ENCODE results near the gene NPAS1. TPM values are rescaled to one million over a fixed set of nuclear protein-coding genes. Genes with fewer than 3 reads are reported as not detected.
A peak's percentile ranks its signal among the peaks of the same experiment; 100 is the strongest.

Gene NPAS1
- total RNA-seq, 1 experiment from 2014 or later: 2.8 TPM

DNA sequence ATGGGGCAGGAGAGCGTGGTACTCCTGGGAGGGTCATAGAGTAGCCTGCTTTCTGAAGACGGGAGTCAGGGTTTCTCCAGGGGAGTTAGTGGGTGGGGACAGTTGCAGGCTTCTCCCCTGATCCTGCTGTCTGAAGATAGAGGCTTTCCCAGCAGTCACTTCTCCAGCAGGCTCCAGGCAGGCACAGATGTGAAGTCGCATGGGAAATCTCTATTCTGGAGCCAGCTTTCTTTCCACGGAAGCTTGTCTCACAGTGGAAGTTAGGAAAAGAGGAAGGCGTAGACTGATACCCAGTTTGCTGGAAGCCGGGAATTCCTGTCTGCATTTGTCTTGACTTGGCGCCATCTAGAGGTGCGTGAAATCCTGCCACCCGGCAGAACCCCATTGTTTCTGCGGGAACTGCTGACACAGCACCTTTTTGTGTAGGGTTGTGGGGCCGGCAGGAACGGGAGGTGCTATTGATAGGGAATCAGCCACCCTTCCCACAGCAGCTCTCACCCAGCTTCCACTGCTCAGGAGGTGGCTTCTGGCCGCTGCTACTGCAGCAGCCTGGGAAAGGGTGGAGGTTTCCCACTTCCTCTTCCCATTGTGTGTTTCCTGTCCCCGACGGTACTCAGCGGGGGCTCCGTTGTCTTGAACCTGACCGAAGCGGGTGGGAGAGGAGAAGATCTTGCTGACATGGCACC is 28.5 kb upstream of the NPAS1 start:
- H3K27ac Mint-ChIP-seq (ENCODE audit: unreplicated experiment): no peak overlapping the region

DNA sequence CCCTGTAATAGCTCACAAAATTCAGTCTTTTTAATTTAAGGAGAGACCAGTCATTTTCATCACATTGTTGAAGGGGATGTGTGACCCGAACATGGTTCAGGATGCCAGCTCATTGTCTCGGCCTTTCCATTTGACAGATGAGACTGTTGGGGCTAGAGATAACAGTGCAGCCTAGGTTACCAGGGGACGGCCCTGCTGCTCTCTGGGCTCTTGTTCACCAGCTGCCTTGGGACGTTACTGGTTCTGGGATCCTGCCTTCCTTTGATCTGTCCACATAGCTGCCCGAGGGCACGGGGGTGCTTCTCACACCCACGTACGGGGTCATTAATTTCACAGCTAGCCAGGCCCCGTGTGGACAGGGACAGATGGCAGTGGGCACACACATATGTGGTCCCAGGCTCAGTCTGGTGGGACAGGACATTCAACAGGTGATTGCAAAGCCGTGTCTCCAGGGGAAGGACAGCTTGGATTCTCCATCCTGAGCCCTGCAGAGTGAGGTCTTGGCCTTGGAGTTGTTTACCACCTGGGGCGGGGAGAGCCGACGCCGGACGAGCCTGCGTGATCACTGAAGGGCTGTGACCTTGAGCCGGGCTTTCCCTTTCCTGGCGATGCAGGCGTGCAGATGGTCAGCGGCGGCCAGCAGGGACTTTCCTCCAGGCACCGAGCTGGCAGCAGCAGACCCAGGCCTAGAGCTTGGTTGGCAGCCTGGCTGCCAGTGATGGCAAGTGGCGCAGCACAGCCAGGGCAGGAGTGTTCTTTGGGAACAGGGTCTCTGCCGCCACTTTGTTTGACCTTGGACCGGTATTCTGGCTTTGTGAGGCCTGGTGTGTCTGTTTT is 26.7 kb upstream of the NPAS1 start:
- no peaks in the 10 kb centered on the region for H3K4me1 ChIP-seq
- BruUV-seq (replicated peaks): no TSS peak
- no peaks in the 10 kb centered on the region for H3K27me3 ChIP-seq (replicated peaks; ENCODE audit: control insufficient read depth, insufficient read depth, low read length)
- intact Hi-C loops (cut with micrococcal nuclease; ENCODE audit: unreplicated experiment): loop anchor here (5.0 kb wide), 1 partner anchor 66 kb away; no protein-coding TSS in a partner anchor
- Mint-ChIP-seq H3K27ac (ENCODE audit: unreplicated experiment) (no peak overlapping the region), H3K4me3 (ENCODE audit: unreplicated experiment) (no peak overlapping the region), H3K27me3 (ENCODE audit: insufficient read depth, unreplicated experiment) (no peaks in the 10 kb centered on the region), H3K36me3 (ENCODE audit: insufficient read depth, unreplicated experiment) (peaks cover 73% of the 10 kb centered on the region), H3K4me1 (ENCODE audit: low read depth, unreplicated experiment) (peaks cover 5% of the 10 kb centered on the region), H3K9me3 (ENCODE audit: unreplicated experiment) (no peaks in the 10 kb centered on the region)
- TF ChIP-seq, protein P1, sequence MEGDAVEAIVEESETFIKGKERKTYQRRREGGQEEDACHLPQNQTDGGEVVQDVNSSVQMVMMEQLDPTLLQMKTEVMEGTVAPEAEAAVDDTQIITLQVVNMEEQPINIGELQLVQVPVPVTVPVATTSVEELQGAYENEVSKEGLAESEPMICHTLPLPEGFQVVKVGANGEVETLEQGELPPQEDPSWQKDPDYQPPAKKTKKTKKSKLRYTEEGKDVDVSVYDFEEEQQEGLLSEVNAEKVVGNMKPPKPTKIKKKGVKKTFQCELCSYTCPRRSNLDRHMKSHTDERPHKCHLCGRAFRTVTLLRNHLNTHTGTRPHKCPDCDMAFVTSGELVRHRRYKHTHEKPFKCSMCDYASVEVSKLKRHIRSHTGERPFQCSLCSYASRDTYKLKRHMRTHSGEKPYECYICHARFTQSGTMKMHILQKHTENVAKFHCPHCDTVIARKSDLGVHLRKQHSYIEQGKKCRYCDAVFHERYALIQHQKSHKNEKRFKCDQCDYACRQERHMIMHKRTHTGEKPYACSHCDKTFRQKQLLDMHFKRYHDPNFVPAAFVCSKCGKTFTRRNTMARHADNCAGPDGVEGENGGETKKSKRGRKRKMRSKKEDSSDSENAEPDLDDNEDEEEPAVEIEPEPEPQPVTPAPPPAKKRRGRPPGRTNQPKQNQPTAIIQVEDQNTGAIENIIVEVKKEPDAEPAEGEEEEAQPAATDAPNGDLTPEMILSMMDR (IDR thresholded peaks at IDR 0.05; ENCODE audit: insufficient read depth in 1 of 2, low read depth in 1 of 2, low read length in 1 of 2, severe bottlenecking in 1 of 2, unreplicated experiment in 1 of 2): no peak
- H3K4me3 ChIP-seq (ENCODE audit: low read depth, low read length): no peak overlapping the region
- H3K9me3 ChIP-seq: no peaks in the 10 kb centered on the region
- DNase-seq: no peak
- POLR2A ChIA-PET: interaction anchor here (0.5 kb wide), 1 partner anchor 248 kb away, joined by 4 read pairs; no protein-coding TSS in a partner anchor
- H3K36me3 ChIP-seq (ENCODE audit: control insufficient read depth, insufficient read depth, low read length): peaks cover 21% of the 10 kb centered on the region
- CTCF ChIA-PET: no interaction called here

More for the DNA sequence above, 28.5 kb upstream of the NPAS1 start:
- DNase-seq: peak; percentile 81 to 86
- intact Hi-C loops (cut with micrococcal nuclease; ENCODE audit: unreplicated experiment): loop anchor here (1.0 to 5.0 kb wide), 2 partner anchors 64 to 135 kb away; no protein-coding TSS in a partner anchor
- Histone ChIP-seq H3K4me1 (peaks cover 4% of the 10 kb centered on the region; the same call in 1 of the 2 replicates), H3K36me3 (ENCODE audit: control insufficient read depth, insufficient read depth, low read length) (peaks cover 20% of the 10 kb centered on the region), H3K27me3 (replicated peaks; ENCODE audit: control insufficient read depth, insufficient read depth, low read length) (no peaks in the 10 kb centered on the region), H3K9me3 (no peaks in the 10 kb centered on the region), H3K4me3 (ENCODE audit: low read depth, low read length) (no peak overlapping the region)
- no TSS peak for BruUV-seq (replicated peaks)
- Mint-ChIP-seq H3K36me3 (ENCODE audit: insufficient read depth, unreplicated experiment) (peaks cover 58% of the 10 kb centered on the region), H3K4me1 (ENCODE audit: low read depth, unreplicated experiment) (peaks cover 5% of the 10 kb centered on the region), H3K27me3 (ENCODE audit: insufficient read depth, unreplicated experiment) (no peaks in the 10 kb centered on the region), H3K4me3 (ENCODE audit: unreplicated experiment) (no peak overlapping the region), H3K9me3 (ENCODE audit: unreplicated experiment) (no peaks in the 10 kb centered on the region)
- ChIA-PET CTCF (interaction anchor here (0.5 to 1.5 kb wide), 14 partner anchors 10 to 222 kb away, joined by 3 to 15 read pairs (median 4); no protein-coding TSS in a partner anchor), POLR2A (no interaction called here)
- TF ChIP-seq, protein P1 (IDR thresholded peaks at IDR 0.05; ENCODE audit: insufficient read depth in 1 of 2, low read depth in 1 of 2, low read length in 1 of 2, severe bottlenecking in 1 of 2, unreplicated experiment in 1 of 2): peak; percentile 88 to 92

DNA sequence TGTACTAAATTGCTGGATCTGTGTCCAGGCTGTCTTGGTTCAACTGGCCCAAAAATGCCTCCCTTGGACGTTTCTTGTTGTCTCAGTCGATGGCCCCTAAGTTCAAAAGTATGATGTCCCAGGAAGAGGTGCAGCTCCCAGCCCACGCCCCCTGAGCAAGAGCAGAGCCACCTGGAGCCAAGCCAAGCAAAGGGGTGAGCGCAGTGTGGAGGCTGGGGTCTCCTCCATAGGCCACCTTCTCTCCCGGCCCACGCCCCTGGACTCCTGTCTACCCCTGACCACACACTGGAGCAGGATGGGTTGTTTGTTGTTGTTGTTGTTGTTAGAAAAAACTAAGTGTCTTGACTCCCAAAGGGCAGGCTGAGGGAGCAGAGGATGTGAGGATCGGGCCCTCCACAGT is 26.0 kb upstream of the NPAS1 start:
- POLR2A ChIA-PET: interaction anchor here (0.5 kb wide), 1 partner anchor 247 kb away, joined by 4 read pairs; no protein-coding TSS in a partner anchor
- intact Hi-C loops (cut with micrococcal nuclease; ENCODE audit: unreplicated experiment): loop anchor here (5.0 kb wide), 1 partner anchor 66 kb away; no protein-coding TSS in a partner anchor

More for the DNA sequence above, 26.0 kb upstream of the NPAS1 start:
- no peak overlapping the region for H3K27ac Mint-ChIP-seq (ENCODE audit: unreplicated experiment)
- TF ChIP-seq, protein P1 (IDR thresholded peaks at IDR 0.05; ENCODE audit: insufficient read depth in 1 of 2, low read depth in 1 of 2, low read length in 1 of 2, severe bottlenecking in 1 of 2, unreplicated experiment in 1 of 2): no peak
- no peaks in the 10 kb centered on the region for H3K9me3 Mint-ChIP-seq (ENCODE audit: unreplicated experiment)
- no TSS peak for BruUV-seq (replicated peaks)
- H3K4me3 Mint-ChIP-seq (ENCODE audit: unreplicated experiment): no peak overlapping the region
- Histone ChIP-seq H3K36me3 (ENCODE audit: control insufficient read depth, insufficient read depth, low read length) (peaks cover 17% of the 10 kb centered on the region), H3K27me3 (replicated peaks; ENCODE audit: control insufficient read depth, insufficient read depth, low read length) (no peaks in the 10 kb centered on the region), H3K4me3 (ENCODE audit: low read depth, low read length) (no peak overlapping the region), H3K9me3 (no peaks in the 10 kb centered on the region), H3K4me1 (no peaks in the 10 kb centered on the region)
- CTCF ChIA-PET: no interaction called here
- no peak for DNase-seq
- peaks cover 5% of the 10 kb centered on the region for H3K4me1 Mint-ChIP-seq (ENCODE audit: low read depth, unreplicated experiment)
- H3K36me3 Mint-ChIP-seq (ENCODE audit: insufficient read depth, unreplicated experiment): peaks cover 77% of the 10 kb centered on the region
- no peaks in the 10 kb centered on the region for H3K27me3 Mint-ChIP-seq (ENCODE audit: insufficient read depth, unreplicated experiment)
